GM21381 (cell line): Measurements from ENCODE around the gene WAS.

Experiments used
- ATAC-seq: cut with Tn5 transposase; IDR thresholded peaks from one replicate; pipeline ENCODE4 v1.9.1; 2021; ENCODE audit warnings: mild to moderate bottlenecking, moderate library complexity; ENCODE audit not compliant: unreplicated experiment

Gene WAS

GRCh38 chrX:48711162-48711928 is 27.7 kb downstream of the WAS start:
- ATAC-seq, result no peak

GRCh38 chrX:48711929-48712505 is 28.4 kb downstream of the WAS start:
- no peak for ATAC-seq

GRCh38 chrX:48713847-48714246 is 30.2 kb downstream of the WAS start:
- ATAC-seq, result no peak

DNA sequence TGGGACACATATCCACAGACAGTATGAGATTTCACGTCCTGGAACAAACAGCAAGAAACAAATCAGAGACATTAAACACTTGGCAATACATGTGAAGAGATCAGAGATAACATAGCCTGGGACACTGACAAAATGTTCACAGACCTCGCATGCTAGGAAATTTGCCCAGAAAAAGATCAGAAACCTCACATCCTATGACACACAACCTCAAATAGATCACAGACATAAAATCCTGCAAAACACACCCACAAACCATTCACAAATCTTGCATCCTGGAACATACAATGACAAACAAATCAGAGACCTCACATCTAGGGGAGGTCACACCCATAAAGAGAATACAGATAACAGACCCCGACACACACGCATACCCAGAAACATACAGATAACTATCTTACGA is 31.0 kb downstream of the WAS start:
- no peak for ATAC-seq

- no peak for ATAC-seq
These were observed 31.5 kb downstream of the WAS start for GRCh38 chrX:48715072-48715471.

DNA sequence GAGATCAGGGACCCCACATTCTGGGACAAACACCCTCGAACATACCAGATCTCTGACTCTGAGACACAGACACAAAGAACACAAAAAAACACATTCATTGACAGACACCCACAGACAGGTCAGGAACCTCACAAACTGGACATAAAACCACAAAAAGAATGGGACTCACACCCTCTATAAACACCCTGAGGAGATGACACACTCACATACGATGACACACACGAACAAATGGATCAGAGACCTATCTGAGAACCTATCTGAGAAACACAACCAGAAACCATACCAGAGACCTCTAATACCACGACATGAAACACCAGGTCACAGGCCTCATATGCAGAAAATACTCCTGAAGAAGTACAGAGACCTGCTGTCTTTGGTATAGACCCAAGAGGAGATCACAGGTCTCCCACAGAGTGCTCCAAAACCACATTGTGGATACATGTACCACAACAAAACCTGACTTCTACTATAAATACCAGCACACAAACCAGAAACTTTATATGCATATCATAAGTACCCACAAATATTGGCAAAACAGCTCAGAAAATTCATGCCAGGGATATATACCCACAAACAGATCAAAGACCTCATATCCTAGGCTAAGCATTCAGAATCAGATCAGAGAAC is 32.4 kb downstream of the WAS start:
- ATAC-seq, result no peak

DNA sequence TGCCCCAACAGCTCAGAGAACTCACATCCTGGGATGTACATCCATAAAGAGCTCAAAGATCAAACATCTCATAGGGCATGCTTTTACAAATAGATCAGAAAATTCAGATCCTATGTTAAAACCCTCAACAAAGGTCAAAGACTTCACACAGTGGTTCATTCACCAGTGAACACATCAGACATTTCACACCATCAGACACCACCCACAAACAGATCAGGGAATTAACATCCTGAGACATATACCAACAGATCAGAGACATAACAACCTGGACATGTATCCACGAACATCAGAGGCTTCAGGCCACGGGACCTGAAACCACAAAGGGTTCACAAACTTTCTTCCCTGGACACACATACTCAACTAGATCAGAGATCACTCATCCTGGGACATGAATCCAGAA is 36.4 kb downstream of the WAS start:
- no peak for ATAC-seq

- no peak for ATAC-seq
These were observed 37.1 kb downstream of the WAS start for GRCh38 chrX:48720577-48721250.

- ATAC-seq, result no peak
These were observed 38.3 kb downstream of the WAS start for GRCh38 chrX:48721916-48722315.

- ATAC-seq, result no peak
These were observed 43.0 kb downstream of the WAS start for GRCh38 chrX:48726596-48726995.

GRCh38 chrX:48728653-48729052 is 45.1 kb downstream of the WAS start:
- ATAC-seq, result no peak

- ATAC-seq, result no peak
These were observed 52.7 kb downstream of the WAS start for GRCh38 chrX:48736303-48736702.

DNA sequence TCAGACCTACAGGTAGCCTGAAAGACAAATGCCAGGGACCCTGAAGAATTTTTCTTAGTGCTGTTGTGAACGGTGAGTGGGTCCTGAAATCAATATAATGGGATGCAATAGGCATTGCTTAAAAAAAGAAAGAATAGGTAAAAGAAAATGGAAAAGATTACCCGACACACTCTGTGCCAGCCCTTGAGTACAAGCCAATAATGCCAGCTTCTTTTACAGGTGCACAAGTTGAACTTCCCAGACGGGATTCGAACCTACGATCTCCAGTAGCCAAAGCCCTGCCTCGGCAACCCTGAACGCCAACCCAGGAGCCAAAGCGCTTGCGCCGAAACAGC is 53.2 kb downstream of the WAS start:
- ATAC-seq, result no peak

GRCh38 chrX:48737213-48737938 is 53.8 kb downstream of the WAS start:
- ATAC-seq, result peak; percentile 99

DNA sequence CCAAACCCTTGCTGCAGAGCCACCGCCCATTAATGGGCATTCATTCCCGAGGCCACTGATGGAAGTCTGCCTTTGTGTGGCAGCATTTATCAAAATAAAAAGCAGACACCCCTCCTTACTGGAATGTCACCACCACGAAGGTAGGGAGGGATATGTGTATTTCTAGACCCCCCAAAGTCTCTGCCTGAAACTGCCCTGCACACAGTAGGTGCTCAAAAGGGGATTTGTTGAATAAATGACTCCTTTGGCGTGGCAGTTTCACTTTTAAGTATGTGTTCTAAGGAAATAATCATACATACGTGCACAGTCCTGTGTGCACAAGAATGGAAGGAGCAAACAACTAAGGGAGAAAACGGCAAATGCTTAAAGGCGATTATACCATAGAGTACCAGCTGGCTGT is 54.3 kb downstream of the WAS start:
- ATAC-seq, result no peak
